ENCODE data around the gene ELL. TPM values are rescaled to one million over a fixed set of nuclear protein-coding genes. Genes with fewer than 3 reads are reported as not detected.

Gene ELL
- total RNA-seq, 1 experiment from 2014 or later: 18.6 TPM

GRCh38 chr19:18481505-18482222 lies 40.2 kb downstream of the ELL start:
- ATAC-seq: no peak
- no peaks in the 10 kb centered on the region for H3K27me3 ChIP-seq (ENCODE audit: control insufficient read depth, insufficient read depth, low read length)
- TSS peak; percentile 58 for BruUV-seq (replicated peaks)
- in situ Hi-C loops (cut with HindIII; ENCODE audit: low pct_unique_long_range_greater_than_20kb, low sequenced_read_pairs): no loop called here
- no peak overlapping the region for H3K27ac ChIP-seq (ENCODE audit: low read length)
- ChIA-PET POLR2A (interaction anchor here (0.5 to 0.6 kb wide), 2 partner anchors 35 to 114 kb away, joined by 3 read pairs; no protein-coding TSS in a partner anchor), CTCF (no interaction called here)
- no peak for DNase-seq (ENCODE audit: low read depth, low spot score)
- no peaks in the 10 kb centered on the region for H3K36me3 ChIP-seq (ENCODE audit: control insufficient read depth, insufficient read depth, low read length)
- intact Hi-C loops (cut with micrococcal nuclease; ENCODE audit: unreplicated experiment): no loop called here
- no peak overlapping the region for H3K4me3 ChIP-seq (ENCODE audit: low read depth in 2 of 2, low read length in 2 of 2)
- peaks cover 20% of the 10 kb centered on the region for H3K4me1 ChIP-seq (ENCODE audit: control insufficient read depth, insufficient read depth, low read length)
- H3K9me3 ChIP-seq (ENCODE audit: control insufficient read depth, insufficient read depth, low read depth, low read length): no peaks in the 10 kb centered on the region
- no peak for TF ChIP-seq CTCF (IDR thresholded peaks at IDR 0.05)
- no peak for TF ChIP-seq SIN3A (IDR thresholded peaks at IDR 0.05; ENCODE audit: borderline replicate concordance, insufficient read depth, low read depth, low read length)
- no peak for TF ChIP-seq TCF7L2 (IDR thresholded peaks at IDR 0.05; ENCODE audit: low read depth, low read length)
- TF ChIP-seq POLR2AphosphoS5 (IDR thresholded peaks at IDR 0.05; ENCODE audit: low read depth, low read length): no peak
- no peak for TF ChIP-seq REST (IDR thresholded peaks at IDR 0.05; ENCODE audit: insufficient read depth in 1 of 2, low read depth in 2 of 2, low read length in 1 of 2)

- ChIA-PET CTCF (interaction anchor here (0.7 kb wide), 1 partner anchor 9 kb away, joined by 4 read pairs; no protein-coding TSS in a partner anchor), POLR2A (interaction anchor here (0.7 kb wide), 1 partner anchor 90 kb away, joined by 3 read pairs; no protein-coding TSS in a partner anchor)
- intact Hi-C loops (cut with micrococcal nuclease; ENCODE audit: unreplicated experiment) (no loop called here), in situ Hi-C loops (cut with HindIII; ENCODE audit: low pct_unique_long_range_greater_than_20kb, low sequenced_read_pairs) (no loop called here)
- Histone ChIP-seq H3K27ac (ENCODE audit: low read length) (no peak overlapping the region), H3K4me3 (ENCODE audit: low read depth in 2 of 2, low read length in 2 of 2) (no peak overlapping the region), H3K27me3 (ENCODE audit: control insufficient read depth, insufficient read depth, low read length) (no peaks in the 10 kb centered on the region), H3K4me1 (ENCODE audit: control insufficient read depth, insufficient read depth, low read length) (peaks cover 24% of the 10 kb centered on the region), H3K36me3 (ENCODE audit: control insufficient read depth, insufficient read depth, low read length) (no peaks in the 10 kb centered on the region), H3K9me3 (ENCODE audit: control insufficient read depth, insufficient read depth, low read depth, low read length) (no peaks in the 10 kb centered on the region)
- TF ChIP-seq TCF7L2 (IDR thresholded peaks at IDR 0.05; ENCODE audit: low read depth, low read length): no peak
- TF ChIP-seq REST (IDR thresholded peaks at IDR 0.05; ENCODE audit: insufficient read depth in 1 of 2, low read depth in 2 of 2, low read length in 1 of 2): no peak
- no peak for TF ChIP-seq POLR2AphosphoS5 (IDR thresholded peaks at IDR 0.05; ENCODE audit: low read depth, low read length)
- TF ChIP-seq SIN3A (IDR thresholded peaks at IDR 0.05; ENCODE audit: borderline replicate concordance, insufficient read depth, low read depth, low read length): no peak
- no peak for TF ChIP-seq CTCF (IDR thresholded peaks at IDR 0.05)
- ATAC-seq (no peak), DNase-seq (ENCODE audit: low read depth, low spot score) (no peak)
- no TSS peak for BruUV-seq (replicated peaks)
Observed at GRCh38 chr19:18480006-18480691, 41.7 kb downstream of the ELL start.
